Nephron progenitor cell (in vitro differentiated cells): ENCODE measurements around the gene COL4A6.

Experiments
- DNase-seq: peaks from one replicate; pipeline ENCODE4 v3.0.0; 2021
- H3K27ac Mint-ChIP-seq: 2 replicates; pipeline ENCODE4 v1.8.0; 2021; ENCODE audit warnings: mild to moderate bottlenecking, moderate library complexity, mixed read lengths
- H3K27me3 Mint-ChIP-seq: 2 replicates; pipeline ENCODE4 v1.8.0; 2021; ENCODE audit warnings: mild to moderate bottlenecking, low read depth, mixed read lengths; ENCODE audit not compliant: poor library complexity
- H3K36me3 Mint-ChIP-seq: 2 replicates; pipeline ENCODE4 v1.8.0; 2021; ENCODE audit warnings: low read depth, mixed read lengths
- H3K4me1 Mint-ChIP-seq: 2 replicates; pipeline ENCODE4 v1.8.0; 2021; ENCODE audit warnings: mixed read lengths
- H3K4me3 Mint-ChIP-seq: 2 replicates; pipeline ENCODE4 v1.8.0; 2021; ENCODE audit warnings: mild to moderate bottlenecking, moderate library complexity, mixed read lengths
- H3K9me3 Mint-ChIP-seq: 2 replicates; pipeline ENCODE4 v1.8.0; 2021; ENCODE audit warnings: mild to moderate bottlenecking, moderate library complexity, mixed read lengths
- CTCF ChIP-seq: fragments of 200-600 bp; sonication (generic); IDR thresholded peaks from 2 replicates; pipeline ENCODE4 v1.5.0; 2021; ENCODE audit warnings: antibody characterized with exemption

Gene COL4A6

GRCh38 chrX:108261549-108262203 is 176.5 kb downstream of the COL4A6 start:
- H3K27me3 Mint-ChIP-seq: no peaks in the 10 kb centered on the region

GRCh38 chrX:108257556-108257955 is 180.7 kb downstream of the COL4A6 start:
- no peak for TF ChIP-seq CTCF
- no peaks in the 10 kb centered on the region for H3K27me3 Mint-ChIP-seq
- no peak for DNase-seq
- H3K36me3 Mint-ChIP-seq: peaks cover 21% of the 10 kb centered on the region
- no peaks in the 10 kb centered on the region for H3K4me1 Mint-ChIP-seq
- H3K9me3 Mint-ChIP-seq: peaks cover 19% of the 10 kb centered on the region
- H3K4me3 Mint-ChIP-seq: no peak overlapping the region
- H3K27ac Mint-ChIP-seq: no peak overlapping the region

More at GRCh38 chrX:108261549-108262203, 176.5 kb downstream of the COL4A6 start:
- no peak for TF ChIP-seq CTCF
- Mint-ChIP-seq H3K9me3 (peaks cover 9% of the 10 kb centered on the region), H3K4me3 (no peak overlapping the region), H3K36me3 (peaks cover 11% of the 10 kb centered on the region), H3K4me1 (no peaks in the 10 kb centered on the region), H3K27ac (no peak overlapping the region)
- DNase-seq: no peak

- H3K9me3 Mint-ChIP-seq: peaks cover 22% of the 10 kb centered on the region
- H3K4me1 Mint-ChIP-seq: peaks cover 5% of the 10 kb centered on the region
- H3K36me3 Mint-ChIP-seq: peaks cover 14% of the 10 kb centered on the region
- no peak for DNase-seq
- TF ChIP-seq CTCF: no peak
- H3K27me3 Mint-ChIP-seq: no peaks in the 10 kb centered on the region
- H3K27ac Mint-ChIP-seq: no peak overlapping the region
- no peak overlapping the region for H3K4me3 Mint-ChIP-seq
These were observed 183.6 kb downstream of the COL4A6 start for GRCh38 chrX:108254636-108255035.

- Mint-ChIP-seq H3K27me3 (no peaks in the 10 kb centered on the region), H3K9me3 (peaks cover 26% of the 10 kb centered on the region), H3K4me1 (peaks cover 5% of the 10 kb centered on the region), H3K27ac (peak overlapping the region; percentile 9), H3K36me3 (peaks cover 11% of the 10 kb centered on the region), H3K4me3 (no peak overlapping the region)
- DNase-seq: no peak
- TF ChIP-seq CTCF: no peak
These were observed 187.3 kb downstream of the COL4A6 start for GRCh38 chrX:108250654-108251579.

- Mint-ChIP-seq H3K36me3 (no peaks in the 10 kb centered on the region), H3K4me1 (peaks cover 4% of the 10 kb centered on the region), H3K27ac (no peak overlapping the region), H3K27me3 (no peaks in the 10 kb centered on the region), H3K9me3 (peaks cover 8% of the 10 kb centered on the region), H3K4me3 (no peak overlapping the region)
- no peak for TF ChIP-seq CTCF
- no peak for DNase-seq
These were observed 191.8 kb downstream of the COL4A6 start for GRCh38 chrX:108246304-108246954.
